NCI-H2227 (cell line): ENCODE measurements around the gene ARID4B.
"Not testable (repeated sequence)": the region's sequence is repeated elsewhere in the genome, so short reads cannot be mapped to it uniquely, and the experiment has no call there.

ENCODE experiments used
- DNase-seq: peaks from one replicate; lab custom pipeline; 2025; ENCODE audit not compliant: unreplicated experiment; lab: John Stamatoyannopoulos, UW

Gene ARID4B

DNA sequence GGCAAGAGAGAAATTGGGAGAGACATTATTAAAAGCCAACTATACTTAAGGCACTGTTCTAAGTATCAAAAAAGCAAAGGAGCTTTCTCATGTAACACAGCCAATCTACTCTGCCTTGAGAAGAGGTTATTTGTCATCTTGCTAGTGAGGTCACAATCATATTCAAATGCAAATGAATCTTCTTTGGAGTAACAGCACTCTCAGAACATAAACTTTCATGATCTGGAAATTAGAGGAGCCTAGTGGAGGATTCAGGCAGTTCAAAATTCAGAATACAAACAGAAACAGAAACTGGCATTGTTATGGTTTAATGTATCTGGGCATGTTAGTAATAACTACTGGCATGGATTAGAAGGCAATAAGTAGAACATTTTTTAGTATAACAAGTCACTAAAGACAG is 57.4 kb downstream of the ARID4B start:
- DNase-seq = peak; percentile 33

DNA sequence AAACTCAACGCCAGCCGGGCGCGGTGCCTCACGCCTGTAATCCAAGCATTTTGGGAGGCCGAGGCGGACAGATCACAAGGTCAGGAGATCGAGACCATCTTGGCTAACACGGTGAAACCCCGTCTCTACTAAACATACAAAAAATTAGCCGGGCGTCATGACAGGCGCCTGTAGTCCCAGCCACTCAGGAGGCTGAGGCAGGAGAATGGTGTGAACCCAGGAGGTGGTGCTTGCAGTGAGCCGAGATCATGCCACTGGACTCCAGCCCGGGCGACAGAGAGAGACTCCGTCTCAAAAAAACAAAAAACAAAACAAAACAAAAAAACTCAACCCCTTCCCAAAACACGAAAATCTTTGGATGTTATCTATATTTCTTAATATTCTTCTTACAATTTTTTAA is 58.0 kb downstream of the ARID4B start:
- DNase-seq = peak; percentile 16

DNA sequence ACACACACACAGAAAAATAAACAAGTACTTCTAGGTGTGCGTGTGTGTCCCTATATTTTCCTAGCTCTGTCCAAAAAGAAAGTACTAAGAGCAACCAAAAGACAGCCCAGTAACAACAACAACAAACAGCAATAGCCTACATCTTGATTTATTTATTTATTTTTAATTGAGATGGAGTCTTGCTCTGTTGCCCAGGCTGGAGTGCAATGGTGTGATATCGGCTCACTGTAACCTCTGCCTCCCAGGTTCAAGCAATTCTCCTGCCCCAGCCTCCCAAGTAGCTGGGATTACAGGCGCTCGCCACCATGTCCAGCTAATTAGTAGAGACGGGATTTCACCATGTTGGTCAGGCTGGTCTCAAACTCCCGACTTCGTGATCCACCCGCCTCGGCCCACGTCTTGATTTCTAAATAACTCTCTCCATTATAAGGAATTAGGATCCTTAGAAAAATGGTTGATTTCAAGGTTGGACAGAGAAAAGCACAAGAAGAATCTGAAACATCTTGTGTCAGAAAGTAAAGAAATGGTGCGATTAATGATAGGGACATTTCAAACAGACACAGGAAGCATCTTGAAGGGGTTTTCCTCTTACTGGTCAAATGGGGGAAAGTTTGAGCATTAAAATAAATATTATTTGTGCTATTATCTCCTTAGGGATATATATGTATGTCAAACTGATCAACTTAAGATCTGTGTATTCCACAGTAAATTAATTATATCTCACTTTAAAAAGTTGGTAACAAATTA is 59.4 kb downstream of the ARID4B start:
- no peak for DNase-seq

DNA sequence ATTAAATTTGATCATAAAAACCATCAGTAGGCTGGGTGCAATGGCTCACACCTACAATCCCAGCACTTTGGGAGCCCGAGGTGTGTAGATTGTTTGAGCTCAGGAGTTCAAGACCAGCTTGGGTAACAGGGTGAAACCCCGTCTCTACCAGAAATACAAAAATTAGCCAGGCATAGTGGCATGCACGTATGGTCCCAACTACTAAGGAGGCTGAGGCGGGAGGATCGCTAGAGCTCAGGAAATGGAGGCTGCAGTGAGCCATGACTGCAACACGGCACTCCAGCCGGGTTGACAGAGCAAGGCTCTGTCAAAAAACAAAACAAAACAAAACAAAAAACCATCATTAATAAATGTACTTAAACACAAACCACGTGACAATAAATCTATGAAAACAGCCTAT is 61.0 kb downstream of the ARID4B start:
- no peak for DNase-seq

DNA sequence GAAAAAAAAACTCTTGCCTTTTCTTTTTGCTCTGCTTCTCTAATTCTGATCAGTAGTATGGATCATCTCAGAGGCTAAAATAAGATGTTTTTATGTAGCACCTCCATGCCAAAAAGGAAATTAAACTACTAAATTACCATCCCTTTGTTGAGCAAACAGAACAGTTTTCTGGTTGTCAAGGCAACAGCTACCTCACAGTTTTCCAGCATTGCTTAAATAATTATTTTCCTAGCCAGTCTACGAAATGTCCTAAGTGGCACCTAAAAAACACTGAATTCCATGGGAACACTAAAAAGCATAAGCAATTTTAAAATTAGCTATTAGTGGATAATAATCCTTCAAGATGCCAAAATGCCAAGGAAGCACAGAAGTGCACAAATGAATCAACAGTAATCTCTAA is 61.7 kb downstream of the ARID4B start:
- peak; percentile 62 for DNase-seq

DNA sequence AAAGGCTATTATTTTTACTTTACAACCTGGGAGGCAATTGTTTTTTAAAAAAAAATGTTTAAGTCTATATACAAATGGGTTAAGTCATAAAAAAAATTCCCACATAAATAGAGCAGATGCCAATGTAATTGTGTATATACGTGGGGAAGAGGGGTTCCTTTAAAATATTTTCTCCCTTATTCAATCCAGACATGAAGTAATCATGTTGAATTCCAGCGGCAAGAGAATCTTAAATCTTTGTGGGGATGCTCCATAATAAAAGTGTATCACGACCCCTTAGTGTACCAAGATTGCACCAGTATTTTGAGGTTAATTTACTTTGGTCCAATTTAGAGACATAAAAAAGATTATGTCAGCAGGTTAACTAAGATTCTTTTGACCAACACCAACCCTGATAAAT is 62.1 kb downstream of the ARID4B start:
- no peak for DNase-seq

DNA sequence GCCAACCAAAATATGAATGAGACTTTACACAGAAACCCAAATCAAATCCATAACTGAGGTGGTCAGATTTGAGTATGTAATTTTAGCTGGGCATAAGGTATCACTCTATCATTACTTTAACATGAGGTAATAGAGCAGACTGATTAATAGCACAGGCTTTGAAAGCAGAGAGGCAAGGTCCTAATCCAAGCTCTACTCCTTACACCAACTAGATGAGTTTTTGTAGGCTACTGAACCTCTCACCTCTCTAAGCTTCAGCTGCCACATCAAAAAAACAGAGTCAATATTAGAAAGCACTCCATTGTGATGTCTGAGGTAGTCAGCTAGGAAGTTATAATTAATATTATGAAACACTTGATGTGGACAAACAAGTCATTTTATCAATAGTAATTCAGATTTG is 63.7 kb downstream of the ARID4B start:
- no peak for DNase-seq

DNA sequence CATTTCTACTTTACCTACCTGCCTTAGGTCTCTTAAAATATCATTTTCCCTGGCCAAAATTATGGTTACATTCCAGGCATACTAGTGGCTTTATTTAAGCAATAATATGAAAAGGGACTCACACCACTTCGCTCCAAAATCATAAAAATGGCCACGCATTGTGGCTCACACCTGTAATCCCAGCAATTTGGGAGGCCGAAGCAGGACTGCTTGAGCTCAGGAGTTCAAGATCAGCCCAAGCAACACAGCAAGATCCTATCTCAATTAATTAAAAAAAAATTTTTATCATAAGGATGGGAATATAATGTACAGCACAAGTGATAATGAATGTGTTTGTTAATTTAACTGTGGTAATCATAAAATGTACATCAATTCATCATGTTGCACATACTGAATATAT is 65.4 kb downstream of the ARID4B start:
- no peak for DNase-seq

DNA sequence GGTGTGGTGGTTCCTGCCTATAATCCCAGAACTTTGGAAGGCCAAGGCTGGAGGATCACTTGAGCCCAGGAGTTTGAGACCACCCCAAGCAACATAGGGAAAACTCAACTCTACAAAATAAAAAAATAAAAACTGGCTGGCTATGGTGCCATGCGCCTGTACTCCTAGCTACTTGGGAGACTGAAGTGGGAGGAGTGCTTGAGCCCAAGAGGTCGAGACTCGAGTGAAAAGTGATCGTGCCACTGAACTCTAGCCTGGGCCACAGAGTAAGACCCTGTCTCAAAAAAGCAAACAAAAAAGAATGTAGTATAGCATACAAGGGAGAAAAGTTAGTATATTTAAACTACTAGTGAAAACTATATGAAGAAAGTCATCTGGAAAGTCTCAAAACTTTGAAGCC is 66.7 kb downstream of the ARID4B start:
- DNase-seq = no peak

DNA sequence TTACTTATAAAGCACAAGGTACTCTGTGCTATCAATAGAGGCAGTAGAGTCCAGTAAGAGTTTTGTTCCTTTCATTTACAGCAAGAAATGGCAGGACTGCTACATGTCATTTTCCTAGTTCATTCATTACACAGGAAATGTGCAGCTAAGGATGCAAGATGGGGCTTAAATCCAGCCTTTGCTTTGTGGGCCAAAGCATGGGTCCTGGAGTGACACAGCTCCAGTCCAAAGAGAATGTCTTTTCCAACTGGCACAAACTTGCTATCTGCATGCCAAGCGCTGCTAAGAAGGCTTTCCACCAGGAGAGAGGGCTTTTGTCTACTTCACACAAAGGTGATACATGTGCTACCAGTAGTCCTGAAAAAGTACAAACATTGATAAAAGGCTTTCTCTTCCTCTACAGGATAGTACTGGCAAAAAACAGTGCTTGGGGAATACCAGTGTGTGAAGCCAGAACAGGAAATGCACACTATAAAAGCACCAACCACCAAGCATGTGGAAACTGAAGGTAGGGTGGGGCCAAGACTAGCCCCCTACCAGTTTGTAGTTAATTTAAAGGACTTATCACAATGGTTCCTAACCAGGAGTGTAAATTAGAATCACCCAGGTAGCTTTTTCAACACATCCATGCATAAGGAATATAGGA is 68.7 kb downstream of the ARID4B start:
- DNase-seq = no peak

DNA sequence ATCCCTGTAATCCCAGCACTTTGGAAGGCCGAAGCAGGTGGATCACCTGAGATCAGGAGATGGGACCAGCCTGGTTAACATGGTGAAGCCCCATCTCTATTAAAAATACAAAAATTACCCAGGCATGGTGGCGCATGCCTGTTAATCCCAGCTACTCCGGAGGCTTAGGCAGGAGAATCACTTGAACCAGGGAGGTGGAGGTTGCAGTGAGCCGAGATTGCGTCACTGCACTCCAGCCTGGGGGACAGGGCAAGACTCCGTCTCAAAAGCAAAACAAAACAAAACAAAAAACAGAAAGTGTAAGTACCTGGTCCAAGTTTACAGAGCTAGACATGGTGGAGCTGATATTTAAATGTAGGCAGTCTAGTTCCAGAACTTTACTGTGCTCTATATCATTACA is 69.9 kb downstream of the ARID4B start:
- not testable (repeated sequence) for DNase-seq

DNA sequence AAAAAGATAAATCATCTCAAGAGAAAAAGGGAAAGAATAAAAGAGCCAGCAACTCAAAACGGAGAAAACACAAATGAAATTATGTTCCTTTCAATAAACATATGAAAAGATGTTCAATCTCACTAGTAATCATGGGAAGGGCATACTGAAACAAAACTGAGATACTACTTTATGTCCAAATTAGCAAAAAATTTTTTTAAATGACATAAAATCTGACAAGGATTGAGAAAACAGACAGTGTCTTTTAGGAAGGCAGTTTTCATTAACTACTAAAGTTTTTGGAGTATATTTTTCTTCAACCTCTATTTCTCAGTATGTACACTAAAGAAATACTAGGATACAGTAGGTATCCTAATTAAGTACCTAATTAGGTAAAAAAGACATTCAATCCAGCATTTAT is 73.3 kb downstream of the ARID4B start:
- no peak for DNase-seq

DNA sequence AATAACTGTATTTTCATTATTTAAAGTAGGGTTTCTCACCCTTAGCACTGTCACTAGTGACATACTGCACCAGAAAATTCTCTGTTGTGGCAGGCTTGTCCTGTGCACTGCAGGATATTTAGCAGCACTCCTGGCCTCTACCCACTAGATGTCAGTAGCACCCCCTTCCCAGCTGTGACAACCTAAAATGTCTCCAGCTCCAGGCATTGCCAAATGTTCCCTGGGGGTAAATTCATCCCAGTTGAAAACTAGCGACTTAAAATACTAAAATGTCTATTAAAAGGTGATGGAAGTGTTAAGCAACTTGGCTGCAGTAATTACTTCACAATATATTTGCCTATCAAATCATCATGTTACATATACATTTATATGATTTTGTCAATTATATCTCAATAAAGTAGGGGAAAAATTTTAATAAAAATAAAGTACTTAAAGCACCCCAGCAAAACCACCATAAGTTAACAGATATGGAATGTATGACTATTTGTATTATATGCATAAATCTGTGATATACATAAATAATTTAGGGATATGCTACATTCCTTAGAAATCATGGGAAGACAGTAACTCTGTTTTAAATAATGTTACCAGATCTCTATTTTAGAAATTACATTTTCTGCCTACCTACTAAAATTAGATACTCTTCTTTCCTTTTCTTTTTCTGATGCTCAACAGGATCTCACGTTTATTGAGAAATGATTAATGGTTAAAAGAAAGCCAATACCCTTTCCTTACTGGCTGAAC is 74.6 kb downstream of the ARID4B start:
- DNase-seq = peak; percentile 72

DNA sequence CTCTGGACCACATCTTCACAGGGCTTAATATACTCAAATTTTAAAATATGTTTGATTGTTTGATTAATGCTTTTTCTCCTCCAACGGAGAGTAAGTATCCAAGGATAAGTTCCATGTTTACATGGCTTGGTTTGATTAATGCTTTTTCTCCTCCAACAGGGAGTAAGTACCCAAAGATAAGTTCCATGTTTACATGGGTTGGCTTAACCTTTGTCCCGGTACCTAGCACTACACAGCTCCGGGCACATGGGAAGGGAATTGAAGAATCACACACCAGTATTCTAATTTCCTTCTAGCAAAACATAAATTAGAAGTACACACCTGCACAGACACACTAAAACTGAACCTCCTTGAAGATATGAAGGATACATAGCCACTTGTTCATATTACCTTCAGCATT is 77.5 kb downstream of the ARID4B start:
- no peak for DNase-seq

DNA sequence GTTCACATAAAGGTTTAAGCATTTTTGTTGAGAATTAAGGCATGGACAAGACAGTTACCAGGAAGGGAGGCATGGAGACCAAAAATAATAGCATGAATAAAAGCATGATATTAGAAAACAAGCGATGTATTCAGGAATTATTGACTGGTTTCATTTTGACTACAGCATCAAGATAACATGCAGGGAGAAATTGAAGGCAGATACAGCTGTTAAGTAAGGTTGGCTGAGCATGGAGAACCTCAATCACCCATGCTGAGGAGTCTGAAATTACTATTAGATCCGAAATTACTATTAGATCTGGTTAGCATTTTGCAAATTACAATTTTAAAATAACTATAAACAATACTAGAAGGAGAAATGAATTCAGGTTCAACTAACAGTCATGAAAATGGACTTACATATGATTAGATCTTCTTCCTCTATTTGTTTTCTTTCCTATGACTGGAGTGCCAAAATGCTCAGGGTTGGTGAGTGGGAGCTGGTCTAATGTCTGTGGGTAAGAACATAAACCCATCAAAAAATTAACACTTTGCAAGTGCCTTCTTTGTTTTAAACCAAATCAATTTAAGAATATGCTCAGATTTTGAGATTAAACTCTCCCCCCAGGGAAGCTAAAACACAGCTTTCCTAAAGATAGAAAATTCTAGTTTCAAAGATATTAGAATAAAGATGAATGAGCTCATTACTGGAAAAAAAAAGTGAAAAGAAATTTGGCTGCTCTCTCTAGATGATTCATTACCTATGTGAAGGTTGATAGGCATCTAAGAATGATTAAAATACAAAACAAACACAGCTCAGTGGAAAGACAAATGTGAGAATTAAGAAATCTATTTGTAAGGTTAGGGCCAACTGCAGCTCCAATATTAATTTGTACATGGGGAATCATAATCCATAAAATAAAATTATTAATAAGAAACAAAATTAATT is 81.7 kb downstream of the ARID4B start:
- DNase-seq = no peak

DNA sequence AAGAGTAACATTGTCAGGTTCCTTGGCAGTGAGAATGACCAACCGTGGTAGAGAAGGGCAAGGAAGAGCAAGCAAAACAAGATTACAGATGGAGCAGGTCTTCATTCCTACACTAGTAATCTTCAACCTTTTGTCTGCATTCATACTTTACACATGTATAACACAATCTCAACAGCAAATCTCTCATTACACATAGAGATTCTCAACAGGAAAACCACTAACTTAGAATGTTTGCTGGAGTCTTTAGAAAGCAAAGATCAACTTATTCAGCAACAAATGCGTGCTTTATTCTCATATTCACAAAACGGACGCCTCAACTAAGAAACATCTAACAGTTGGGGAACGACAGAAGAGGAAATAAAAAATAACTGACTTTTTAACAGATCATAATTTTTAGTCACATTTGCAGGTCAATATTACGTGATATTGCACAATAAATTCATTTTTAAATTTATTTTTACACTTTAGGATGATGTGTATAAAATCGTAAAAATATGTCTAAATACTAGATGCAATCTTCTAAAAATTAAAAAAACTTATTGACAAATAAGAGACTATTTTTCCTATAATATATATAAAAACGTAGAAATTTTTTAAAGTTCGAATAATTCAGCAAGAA is 82.9 kb downstream of the ARID4B start:
- no peak for DNase-seq

DNA sequence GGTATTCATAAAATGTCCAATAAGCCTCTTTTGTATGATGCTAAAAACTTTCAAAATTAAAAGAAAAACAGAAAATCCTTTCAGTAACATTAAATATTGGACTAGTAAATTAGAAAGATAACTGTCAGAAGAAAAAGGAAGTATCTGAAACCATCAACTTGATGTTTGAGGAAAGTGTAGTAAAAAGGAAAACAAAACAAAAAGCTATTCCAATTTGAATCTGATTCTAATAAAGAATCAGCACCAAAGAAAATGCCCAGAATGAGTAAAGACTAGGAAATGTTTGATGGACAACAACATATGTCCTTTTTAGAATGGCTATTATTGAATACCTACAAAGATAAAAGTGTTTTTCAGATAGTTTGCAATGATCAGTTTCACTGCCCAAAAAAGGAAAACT is 87.0 kb downstream of the ARID4B start:
- DNase-seq = no peak

DNA sequence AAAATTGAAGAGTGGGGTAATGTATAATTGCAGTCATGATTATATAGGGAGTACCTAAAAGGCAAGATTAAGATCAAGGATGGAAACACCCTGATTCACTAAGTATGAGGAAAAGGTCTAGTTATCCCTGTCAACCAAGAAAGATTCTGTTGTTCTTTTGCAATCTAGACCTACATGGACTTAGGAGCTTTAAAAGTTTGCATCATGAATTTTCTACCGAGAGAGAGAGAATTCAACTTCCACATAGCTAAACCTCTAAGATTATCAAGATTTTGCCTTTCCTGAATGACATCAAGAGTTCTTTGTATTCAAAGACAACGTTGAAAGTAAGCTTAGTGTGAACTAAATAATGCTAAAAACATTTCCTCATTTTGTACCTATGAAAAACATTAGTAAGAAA is 88.1 kb downstream of the ARID4B start:
- DNase-seq = no peak

DNA sequence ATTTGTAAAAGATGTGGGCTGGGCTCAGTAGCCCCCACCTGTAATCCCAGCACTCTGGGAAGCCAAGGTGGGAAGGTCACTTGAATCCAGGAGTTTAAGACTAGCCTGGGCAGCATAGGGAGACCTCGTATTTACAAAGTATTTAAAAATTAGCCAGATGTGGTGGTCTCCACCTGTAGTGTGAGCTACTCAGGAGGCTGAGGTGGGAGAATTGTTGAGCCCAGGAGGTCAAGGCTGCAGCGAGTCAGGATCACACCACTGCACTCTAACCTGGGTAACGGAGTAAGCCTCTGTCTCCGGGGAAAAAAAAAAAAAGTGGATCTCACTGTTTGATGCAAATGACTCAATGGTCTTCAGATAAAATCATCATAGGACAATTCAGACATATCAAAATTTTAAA is 89.4 kb downstream of the ARID4B start:
- DNase-seq = no peak

DNA sequence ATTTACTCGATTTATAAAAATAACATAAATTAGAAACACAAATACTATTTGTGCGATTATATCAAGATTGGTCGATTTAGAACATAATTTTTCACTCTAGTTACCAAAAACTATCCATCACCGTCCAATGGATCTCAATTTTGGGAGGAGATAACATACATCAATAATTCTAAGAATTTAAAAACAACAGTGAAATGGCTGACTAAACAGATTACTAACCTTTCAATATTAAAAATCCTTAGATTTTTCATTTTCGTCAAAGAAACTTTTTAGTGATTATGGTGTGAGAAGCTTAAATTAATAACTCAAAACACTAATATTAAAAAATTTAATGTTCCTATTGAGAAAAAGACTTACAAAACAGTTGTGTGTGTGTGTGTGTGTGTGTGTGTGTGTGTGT is 91.9 kb downstream of the ARID4B start:
- DNase-seq = no peak

DNA sequence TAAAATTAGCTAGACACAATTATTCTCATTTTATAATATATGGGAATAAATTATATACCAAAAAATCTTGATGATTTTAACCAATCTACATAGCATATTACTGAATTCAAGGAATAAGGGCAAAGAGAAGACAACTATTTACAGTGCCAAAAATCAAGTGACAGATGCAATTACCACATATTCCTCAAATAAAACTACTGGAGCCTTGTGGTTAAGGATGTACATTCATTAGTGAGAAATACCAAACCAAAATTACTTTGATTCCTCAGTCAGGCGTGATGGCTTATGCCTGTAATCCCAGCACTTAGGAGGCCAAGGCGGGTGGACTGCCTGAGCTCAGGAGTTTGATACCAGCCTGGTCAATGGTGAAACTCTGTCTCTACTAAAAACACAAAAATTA is 98.1 kb downstream of the ARID4B start:
- no peak for DNase-seq
